CD4-positive, alpha-beta T cell treated with Interleukin-4 for 4 hours (primary cell): ENCODE measurements around the gene HDLBP.
"Not testable (repeated sequence)": the region's sequence is repeated elsewhere in the genome, so short reads cannot be mapped to it uniquely, and the experiment has no call there.

Experiments used
- DNase-seq: peaks from one replicate; pipeline ENCODE4 v3.0.0-alpha.2; 2020

HDLBP gene

DNA sequence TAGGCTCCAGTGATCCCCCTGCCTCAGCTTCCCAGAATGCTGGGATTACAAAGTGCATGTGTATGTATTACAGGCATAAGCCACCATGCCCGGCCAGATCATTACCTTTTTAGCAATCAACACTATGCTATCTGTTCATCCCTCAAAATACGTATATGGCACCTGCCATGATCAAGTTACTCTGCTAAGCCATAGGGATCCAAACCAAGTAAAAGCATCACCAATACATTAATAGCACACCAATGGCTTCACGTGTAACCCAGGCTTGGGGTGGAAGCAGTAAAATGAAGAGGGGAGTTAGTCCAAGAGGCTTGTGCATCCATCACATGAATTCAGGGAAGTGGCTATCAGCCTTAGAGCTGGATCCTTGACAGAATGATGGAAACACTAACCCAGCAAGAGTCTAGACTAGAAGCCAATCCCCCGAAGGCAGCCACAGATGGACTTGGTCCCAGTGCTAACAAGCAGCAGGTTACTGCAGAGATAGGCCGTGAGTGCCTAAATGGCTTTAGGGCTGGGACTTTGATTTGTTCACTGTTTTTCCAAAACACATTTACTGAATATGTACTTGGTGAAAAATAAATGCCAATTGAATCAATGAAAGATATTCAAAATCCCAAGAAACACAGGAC is 11.3 kb downstream of the HDLBP start:
- no peak for DNase-seq

DNA sequence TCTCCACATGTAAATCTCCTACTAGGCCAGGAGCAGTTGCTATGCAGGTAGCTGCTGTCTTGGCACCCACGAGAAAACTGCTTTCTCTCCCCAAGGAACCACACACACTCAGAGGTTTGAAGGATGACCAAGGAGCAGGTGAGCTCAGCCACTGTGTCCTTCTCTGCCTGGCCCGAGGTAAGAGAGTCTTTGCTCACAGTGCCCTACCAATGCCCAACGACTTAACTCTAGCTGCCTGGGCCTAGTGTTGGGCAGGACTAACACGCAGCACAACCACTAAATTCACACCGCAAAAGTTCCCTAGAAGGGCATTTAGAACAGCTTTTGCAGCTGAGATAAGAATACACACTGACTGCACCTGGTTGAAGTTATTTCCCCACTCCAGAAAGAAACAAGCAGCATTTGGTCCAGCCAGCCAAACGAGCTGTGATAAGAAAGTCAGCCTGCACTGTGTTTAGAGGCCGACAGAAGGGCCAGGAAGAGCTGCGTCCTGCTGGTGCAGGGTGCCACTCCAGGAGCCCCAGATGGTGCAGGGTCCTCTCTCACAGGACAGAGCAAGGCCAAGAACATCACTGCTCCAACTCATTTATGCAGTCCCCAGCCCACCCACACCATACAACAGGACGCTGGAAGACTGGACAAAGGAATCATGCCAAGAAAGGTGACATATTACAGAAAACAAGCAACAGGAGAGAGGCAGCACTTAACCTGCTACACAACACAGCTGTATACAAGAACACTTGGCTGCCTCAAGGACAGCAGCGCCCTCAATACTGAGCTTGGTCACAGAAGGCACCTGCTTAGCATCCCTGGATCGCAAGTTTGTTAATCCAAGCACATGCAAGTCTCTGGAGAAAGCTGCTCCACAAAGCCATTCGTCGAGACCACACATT is 12.5 kb downstream of the HDLBP start:
- no peak for DNase-seq

DNA sequence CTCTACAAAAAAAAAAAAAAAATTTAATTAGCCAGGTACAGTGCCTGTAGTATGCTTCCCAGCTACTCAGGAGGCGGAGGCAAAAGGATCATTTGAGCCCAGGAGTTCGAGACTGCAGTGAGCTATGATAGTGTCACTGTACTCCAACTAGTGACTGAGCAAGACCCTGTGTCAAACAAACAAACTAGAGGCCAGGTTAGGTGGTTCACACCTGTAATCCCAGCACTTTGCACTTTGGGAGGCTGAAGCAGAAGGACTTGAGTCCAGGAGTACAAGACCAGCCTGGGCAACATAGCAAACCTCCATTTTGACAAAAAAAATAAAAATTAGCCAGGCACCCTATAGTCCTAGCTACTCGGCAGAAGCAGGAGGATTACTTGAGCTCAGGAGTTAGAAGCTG is 13.4 kb downstream of the HDLBP start:
- no peak for DNase-seq

DNA sequence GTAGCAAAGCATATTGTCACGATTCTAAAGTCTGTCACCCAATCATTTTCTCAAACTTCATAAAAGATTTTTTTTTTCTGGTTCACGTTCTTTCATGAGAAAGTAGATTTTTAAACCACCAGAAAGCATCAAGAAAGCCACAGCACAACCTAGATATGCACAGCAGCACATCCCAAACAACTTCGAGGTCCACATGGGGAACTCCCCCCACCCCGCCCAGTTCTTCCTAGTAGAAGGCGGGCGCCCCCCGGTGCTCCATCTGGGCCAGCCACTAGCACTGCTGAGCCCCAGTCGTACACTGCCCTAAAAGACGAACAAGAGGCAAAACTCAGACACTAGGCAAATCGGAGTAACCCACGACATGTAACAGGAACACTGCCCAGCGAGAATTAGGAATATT is 15.5 kb downstream of the HDLBP start:
- peak; percentile 73 for DNase-seq

DNA sequence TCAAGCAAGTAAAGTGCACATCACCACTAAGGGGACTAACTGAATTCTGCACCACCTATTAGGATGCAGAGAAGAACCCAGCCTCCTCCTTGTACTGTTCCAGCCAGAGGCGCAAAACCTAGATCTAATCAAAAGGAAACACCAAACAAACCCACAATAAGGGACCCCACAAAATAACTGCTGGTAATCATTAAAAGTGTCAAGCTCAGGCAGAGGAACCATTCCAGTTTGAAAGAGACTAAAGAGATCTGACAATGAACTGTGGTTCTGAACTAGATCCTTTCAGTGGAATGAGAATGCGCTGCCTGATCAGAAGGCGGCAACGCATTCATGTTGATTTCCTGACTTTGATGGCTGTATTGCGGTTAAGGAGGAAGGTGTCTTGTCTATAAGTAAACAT is 16.8 kb downstream of the HDLBP start:
- peak; percentile 54 for DNase-seq

DNA sequence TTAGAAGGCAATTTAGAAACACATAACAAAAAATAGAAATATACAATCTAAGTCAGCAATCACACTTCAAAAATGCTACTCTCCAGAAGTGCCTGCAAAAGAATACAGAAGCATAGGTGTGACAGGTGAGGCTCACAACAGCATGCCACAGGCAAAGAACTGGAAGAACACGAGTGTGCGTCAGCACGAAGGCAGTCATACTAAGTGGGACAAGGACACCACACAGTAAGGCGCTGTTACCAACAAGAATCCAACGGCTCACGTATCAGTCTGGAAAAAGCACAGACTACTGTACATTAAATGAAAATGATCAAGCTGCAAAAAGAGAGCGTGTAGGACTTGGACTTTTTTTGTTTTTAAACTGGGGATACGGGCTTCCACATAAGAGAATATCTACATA is 18.7 kb downstream of the HDLBP start:
- DNase-seq = no peak

DNA sequence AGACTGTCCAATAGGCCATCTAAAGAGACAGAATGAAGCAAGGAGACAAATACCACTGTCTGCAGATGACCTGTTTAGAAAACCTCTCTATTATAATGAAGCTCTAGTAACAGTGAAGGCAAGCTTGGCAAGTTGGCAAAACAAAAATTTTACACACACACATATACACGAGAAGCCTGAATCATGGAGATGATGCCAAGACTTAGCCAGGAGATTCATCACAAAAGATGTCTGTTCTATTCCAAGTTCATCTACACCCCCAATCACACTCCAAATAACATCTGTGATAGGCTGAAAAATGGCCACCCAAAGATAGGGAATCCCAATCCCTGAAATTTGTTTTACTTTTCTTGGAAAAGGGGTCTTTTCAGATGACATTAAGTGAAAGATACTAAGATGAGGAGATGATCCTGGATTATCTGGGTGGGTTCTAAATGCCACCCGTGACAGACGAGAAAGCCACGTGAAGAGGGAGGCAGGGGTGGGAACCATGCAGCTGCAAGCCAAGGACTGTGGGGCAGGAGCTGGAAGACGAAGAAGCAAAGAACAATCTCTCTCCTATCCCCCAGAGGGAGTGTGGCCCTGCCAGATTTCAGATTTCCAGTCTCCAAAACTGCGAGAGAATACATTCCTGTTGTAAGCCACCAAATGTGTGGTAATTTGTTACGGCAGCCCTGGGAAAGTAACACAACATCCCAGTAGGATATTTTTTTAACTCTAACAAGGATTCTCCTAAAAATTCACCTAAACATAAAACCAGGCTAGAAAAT is 20.0 kb downstream of the HDLBP start:
- DNase-seq = no peak

DNA sequence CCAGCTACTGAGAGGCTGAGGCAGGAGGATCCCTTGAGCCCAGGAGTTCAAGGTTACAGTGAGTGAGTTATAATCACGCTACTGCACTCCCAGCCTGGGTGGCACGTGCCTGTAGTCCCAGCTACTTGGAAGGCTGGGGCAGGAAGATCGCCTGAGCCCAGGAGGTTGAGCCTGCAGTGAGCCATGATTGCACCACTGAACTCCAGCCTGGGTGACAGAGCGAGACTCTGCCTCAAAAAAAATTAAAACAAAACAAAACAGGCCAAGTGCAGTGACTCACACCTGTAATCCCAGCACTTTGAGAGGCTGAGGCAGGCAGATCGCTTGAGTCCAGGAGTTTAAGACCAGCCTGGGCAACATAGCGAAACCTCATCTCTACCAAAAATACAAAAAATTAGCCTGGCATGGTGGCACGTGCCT is 22.1 kb downstream of the HDLBP start:
- DNase-seq = not testable (repeated sequence)

DNA sequence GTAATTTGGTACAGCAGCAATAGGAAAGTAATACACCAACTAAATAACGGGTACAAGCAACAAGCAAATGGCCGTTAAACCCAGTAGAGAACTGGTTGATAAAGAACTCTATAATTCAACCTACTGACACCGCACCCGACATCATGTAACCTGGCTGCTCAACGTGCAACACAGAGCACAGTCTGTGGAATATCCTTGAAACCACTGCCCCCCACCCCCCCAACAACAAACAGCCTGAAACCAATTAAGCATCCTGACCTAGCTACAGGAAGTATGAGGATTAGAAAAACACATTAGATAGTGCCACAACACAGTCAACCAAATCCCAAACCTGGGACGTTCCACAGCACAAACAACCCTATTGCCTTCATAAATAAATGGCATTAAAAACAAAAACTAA is 23.5 kb downstream of the HDLBP start:
- DNase-seq = no peak

DNA sequence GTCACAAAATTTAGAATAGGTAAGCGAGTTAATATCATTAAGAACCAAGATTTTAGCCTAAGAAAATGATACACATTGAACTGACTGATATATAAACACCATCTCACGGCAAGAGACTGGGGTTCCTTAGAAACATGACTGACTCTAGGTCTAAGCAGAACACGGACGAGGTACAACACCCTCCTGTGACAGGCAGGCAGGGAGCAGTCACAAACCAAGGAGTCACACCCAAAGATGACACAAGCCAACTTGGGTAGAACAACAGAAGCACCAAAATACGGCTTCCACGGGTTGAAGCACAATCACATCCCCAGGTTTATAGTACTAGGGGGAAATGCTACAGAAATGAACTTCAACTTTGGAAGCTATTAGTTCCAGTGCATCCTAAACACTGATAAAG is 24.3 kb downstream of the HDLBP start:
- DNase-seq = no peak

DNA sequence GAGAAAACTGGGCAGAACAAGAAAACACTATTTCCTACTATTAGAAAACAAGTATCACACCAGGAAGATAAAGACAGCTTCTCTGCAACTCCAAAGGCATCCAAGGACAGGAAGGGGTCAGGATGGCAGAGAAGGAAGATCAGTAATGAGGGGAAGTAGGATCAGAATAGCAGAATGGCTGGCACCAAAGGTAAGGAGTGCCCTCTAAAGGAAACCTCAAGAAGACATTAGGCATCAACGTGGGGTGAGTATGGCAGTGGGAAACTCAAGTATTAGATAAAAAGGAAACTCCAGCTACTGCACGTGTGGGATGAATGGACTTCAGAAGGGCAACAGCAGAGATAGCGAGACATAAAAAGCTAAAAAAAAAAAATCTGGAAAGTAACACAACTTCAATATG is 25.9 kb downstream of the HDLBP start:
- DNase-seq = no peak

DNA sequence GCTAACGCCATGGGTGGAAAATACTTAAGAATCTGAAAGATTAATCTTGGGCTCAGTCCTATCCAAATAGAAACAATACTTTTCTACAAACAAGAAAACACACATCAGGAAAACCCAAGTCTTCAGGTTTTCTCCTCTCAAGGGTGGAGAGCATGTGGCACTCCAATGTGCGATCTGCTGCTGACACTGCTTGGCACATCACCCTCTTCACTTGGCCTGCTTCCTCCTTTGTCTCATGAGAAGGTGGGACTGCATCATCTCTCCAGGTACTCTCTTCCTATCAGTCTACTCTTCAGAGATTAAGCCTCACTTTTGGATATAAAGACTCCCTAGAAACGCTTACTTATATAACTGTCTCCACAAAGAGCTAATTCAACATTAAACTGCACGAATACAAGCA is 26.4 kb downstream of the HDLBP start:
- no peak for DNase-seq

DNA sequence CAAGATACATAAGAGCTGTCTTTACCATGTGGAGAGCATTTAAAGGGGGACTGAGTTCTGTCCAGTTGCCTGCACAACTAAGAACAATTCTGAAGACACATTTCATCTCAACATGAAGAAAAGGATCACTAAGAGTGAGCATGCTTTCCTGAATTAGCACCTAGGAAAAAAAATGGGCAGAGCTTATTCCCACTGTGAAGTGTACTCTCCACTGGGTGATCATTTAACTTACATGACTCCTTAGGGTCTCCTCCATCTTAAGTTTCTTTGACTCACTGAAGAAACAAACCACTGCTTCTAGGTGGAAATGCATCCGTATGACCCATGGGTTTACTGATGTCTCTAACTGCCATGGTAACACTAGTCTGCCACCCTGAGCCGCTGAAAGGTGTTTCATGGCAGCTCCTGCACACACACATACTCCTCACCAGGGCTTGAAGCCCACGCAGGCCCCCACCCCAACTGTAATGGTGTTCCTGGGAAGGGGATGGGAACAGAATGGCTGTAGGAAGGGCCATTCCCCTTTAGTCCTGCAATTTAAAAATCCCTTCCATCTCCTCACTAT is 27.1 kb downstream of the HDLBP start:
- no peak for DNase-seq

DNA sequence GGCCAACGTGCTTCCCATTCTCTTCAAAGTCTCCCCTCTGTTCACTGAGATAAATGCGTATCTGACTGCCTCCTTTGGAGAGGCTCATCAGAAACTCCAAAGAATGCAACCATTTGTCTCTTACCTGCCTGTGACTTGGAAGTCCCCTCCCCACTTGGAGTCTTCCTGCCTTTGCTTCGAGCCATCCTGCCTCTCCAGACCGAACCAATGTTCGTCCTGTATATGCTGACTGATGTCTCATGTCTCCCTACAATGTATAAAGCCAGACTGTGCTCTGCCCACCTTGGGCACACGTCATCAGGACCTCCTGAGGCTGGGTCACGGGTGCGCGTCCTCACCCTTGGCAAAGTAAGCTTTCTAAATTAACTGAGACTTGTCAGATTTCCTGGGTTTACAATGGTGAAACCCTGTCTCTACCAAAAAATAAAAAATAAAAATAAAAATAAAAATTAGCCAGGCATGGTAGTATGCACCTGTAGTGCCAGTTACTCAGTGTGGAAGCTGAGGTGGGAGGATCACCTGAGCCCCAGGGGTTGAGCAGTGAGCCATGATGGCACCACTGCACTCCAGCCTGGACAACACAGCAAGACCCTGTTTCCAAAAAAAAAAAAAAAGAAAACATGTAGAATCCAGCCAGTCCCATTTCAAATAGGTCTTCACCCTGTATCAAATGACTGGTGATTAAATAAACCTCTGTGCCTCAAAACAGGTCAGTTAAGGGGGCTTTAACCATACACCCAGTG is 29.0 kb downstream of the HDLBP start:
- no peak for DNase-seq

DNA sequence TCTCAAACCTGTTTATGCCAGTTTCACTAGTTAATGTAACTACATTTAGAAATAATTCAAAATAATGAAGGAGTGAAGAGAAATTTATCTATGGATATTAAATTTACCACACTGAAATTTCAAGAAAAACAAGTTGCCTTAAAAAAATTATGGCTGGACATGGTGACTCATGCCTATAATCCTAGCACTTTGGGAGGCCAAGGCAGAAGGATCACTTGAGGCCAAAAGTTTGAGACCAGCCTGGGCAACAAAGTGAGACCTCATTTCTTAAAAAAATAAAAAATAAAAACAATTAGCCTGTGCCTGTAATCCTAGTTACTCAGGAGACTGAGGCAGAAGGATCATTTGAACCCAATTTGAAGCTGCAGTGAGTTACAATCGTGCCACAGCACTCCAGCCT is 29.9 kb downstream of the HDLBP start:
- DNase-seq = no peak

DNA sequence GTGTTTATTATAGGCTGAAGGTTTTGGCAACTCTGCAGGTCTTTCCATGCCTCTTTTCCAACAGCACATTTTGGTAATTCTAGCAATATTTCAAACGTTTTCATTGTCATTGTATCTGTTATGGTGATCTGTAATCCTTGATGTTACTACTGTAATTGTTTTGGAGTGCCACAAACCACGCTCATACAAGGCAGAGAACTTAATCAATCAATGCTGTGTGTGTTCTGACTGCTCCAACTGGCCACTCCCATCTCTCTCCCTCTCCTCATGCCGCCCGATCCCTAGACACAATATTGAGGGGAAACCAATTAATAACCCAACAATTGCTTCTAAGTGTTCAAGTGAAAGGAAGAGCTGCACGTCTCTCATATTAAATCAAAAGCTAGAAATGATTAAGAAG is 32.9 kb downstream of the HDLBP start:
- no peak for DNase-seq

DNA sequence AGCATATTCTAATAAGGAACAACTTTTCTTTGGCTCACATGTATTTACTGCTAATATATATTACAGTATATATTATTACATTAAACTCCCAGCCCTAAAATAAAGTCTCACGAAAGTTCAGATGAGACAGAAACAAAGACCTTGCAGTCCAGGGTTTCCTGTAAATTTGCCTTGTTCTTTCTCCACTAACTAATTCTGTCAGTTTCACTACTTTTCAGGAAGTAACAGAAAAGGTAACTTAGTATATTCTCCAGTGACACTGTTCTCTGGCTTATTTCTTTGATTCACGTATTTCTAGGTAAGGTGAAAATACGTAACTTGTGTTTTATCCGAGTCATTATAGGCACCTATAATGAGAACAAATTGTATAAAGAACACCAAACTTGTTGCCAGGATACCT is 35.2 kb downstream of the HDLBP start:
- no peak for DNase-seq

DNA sequence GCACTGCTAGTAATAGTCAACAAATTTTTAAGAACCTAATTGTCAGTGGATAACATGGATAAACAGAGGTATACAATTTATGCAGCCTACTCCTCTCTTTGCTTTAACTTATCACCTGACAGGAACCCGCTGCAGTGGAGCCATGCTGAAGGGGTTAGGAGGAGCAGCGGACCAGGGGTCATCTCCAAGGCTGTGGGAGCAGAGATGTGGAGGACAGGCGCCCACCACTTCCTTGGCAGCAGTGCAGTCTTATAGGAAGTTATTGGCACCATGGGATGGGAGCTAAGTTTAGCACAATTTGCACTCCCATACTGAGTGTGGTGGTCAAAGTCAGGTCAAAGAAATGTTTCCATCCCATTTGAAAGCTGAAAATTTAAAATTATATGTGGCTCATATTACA is 35.6 kb downstream of the HDLBP start:
- no peak for DNase-seq

DNA sequence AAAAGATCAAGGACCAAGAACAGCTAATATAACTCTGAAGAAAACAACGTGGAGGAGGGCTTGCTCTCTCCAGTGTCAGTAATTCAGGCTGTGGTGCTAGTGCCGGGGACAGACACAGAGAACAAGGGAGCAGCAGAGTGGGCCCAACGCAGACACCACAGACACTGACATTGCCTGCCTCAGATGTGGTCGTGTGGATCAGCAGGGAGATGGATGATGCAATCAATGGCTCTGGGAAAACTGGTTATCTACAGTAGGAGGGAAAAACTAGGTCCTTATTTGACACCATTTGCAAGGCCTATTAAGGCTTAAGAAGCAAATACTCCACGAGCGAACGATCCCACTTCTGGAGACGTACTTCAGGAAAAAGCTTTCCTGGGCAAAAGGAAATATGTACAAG is 36.1 kb downstream of the HDLBP start:
- no peak for DNase-seq

DNA sequence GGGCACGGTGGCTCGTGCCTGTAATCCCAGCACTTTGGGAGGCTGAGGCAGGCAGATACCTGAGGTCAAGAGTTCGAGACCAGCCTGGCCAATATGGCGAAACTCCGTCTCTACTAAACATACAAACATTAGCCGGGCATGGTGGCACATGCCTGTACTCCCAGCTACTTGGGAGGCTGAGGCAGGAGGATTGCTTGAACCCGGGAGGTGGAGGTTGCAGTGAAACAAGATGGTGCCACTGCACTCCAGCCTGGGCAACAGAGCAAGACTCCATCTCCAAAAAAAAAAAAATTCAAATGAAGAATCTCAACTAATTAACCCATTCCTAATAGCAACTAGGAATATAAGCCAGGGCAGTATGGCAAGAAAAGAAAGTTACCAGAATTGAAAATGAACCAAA is 37.2 kb downstream of the HDLBP start:
- DNase-seq = not testable (repeated sequence)

DNA sequence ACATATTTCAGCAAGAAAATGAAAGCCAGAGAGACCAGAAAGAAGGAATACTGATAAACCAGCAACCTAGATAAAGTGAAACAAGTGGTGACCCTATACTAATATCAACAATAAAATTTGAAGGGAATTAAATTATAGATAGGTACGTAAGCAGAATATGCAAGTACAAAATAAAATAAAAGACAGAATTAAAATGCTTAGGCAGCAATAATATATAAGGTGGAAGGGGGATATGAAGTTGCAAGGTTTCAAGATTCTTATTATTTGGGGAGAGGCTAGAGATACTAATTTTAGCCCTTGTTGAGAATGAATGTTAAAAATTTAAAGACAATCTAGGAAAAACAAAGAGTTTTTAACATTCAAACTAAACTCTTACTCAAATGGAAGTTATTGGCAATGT is 39.6 kb downstream of the HDLBP start:
- no peak for DNase-seq

DNA sequence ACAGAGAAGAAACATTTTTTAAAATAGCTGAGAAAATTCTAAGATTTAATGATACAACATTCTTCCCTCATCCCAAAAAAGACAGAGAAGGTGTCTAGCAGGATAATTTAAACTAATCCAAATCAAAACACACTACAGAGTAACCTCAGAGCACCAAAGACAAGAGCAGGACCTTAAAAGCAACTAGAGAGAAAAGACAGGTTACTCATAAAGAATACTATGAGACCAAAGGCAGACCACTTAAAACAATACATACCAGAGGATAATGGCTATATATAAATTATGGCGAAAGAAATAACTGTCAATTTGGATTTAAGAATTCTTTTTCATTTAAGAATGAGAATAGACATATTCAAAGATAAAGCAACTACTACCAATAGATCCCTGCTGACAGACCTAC is 40.0 kb downstream of the HDLBP start:
- no peak for DNase-seq

DNA sequence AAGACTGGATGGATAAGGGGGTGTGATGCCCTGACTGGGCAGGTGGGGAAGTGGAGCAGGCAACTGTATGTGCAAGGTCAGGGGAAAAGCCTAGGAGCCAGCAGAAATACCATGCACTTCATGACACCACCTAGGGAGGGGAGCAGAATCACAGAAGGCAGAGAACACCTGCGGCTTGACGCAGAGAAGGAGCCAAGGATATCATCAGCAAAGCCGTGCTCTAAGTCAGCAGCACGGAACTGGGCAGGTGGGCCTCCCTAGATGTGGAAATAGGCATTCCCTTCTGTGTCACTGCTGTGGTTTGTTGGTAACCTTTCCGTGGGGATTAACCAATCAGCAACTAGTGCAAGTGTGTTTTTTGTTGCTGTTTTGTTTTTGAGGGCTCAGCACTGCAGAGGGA is 41.3 kb downstream of the HDLBP start:
- DNase-seq = no peak
